Sigmoid colon (tissue), 7 donors: ENCODE data around the gene TNFRSF21. TPM values are rescaled to one million over a fixed set of nuclear protein-coding genes. Genes with fewer than 3 reads are reported as not detected.

Source experiments
- DNase-seq: peaks from one replicate; pipeline ENCODE4 v3.0.0-alpha.2; 2019
- H3K27ac ChIP-seq, 4 donors: fragments of 200-600 bp; sonication (generic); one replicate each; pipeline ENCODE4 v1.5.1; 2016 to 2019; ENCODE audit warnings: mild to moderate bottlenecking in 1 of 4
- H3K27me3 ChIP-seq, 3 donors: fragments of 200-600 bp; sonication (generic); one replicate each; pipeline ENCODE4 v1.5.1; 2019; ENCODE audit warnings: mild to moderate bottlenecking in 1 of 3
- H3K36me3 ChIP-seq, 4 donors: fragments of 200-600 bp; sonication (generic); one replicate each; pipeline ENCODE4 v1.5.1; 2016 to 2019
- H3K4me1 ChIP-seq, 4 donors: fragments of 200-600 bp; sonication (generic); one replicate each; pipeline ENCODE4 v1.5.1; 2017 to 2019
- H3K4me3 ChIP-seq, 4 donors: fragments of 200-600 bp; sonication (generic); one replicate each; pipeline ENCODE4 v1.5.1; 2017 to 2019; ENCODE audit warnings: mild to moderate bottlenecking in 2 of 4, moderate library complexity in 1 of 4
- H3K9me3 ChIP-seq, 4 donors: fragments of 200-600 bp in 3 of 4; sonication (generic) in 3 of 4; one replicate each; pipeline versions ENCODE4 v1.5.1 to v1.6.1; 2013 to 2019
- EP300 ChIP-seq, 4 donors: sonication (generic); formaldehyde crosslinking; IDR thresholded peaks; one replicate each; pipeline ENCODE4 v1.6.1; 2017; ENCODE audit warnings: antibody characterized with exemption in 4 of 4
- POLR2A ChIP-seq, 2 donors: fragments of 450-650 bp; IDR thresholded peaks; one replicate each; pipeline ENCODE4 v1.6.1; 2016; ENCODE audit warnings: antibody characterized with exemption in 2 of 2, mild to moderate bottlenecking in 2 of 2, moderate library complexity in 2 of 2
- POLR2AphosphoS5 ChIP-seq, 4 donors: sonication (generic); formaldehyde crosslinking; IDR thresholded peaks; one replicate each; pipeline ENCODE4 v1.6.1; 2017; ENCODE audit warnings: antibody characterized with exemption in 4 of 4
- WGBS, 2 donors: extraction: QIAGEN DNeasy Blood & Tissue Kit; methylation state at CpG; one replicate each; pipeline ENCODE4 v1.1.7; 2013; 5-methylcytosine and 5-hydroxymethylcytosine counted together
- intact Hi-C: fragments of 100-400 bp; cut with DNase I; formaldehyde crosslinking; loops from one replicate; pipeline ENCODE4 v1.15.1; 2023
- polyA plus RNA-seq, 3 donors: library from polyadenylated mRNA; stranded (reverse); fragments of 200-250 nt; gene quantifications; one replicate each; pipeline ENCODE4 v1.2.3, GENCODE V29; 2013
- total RNA-seq, 4 donors: library from RNA; depleted of rRNA; stranded (reverse); fragments of >200 nt; gene quantifications; one replicate each; pipeline ENCODE4 v1.1.0, GENCODE V29; 2016
- TF ChIP-seq, protein P1 (sequence below), 4 experiments: fragments of 450-650 bp in 3 of 4; fragments of 200-600 bp in 1 of 4; IDR thresholded peaks; one replicate each; pipeline ENCODE4 v1.5.1; 2016 to 2019; ENCODE audit warnings: antibody characterized with exemption in 4 of 4, mild to moderate bottlenecking in 3 of 4, moderate library complexity in 2 of 4
- donor health status: healthy with polysubstance abuse.
- donor health status: Bipolar disorder and iron deficiency.
- donor health status: healthy.

Gene TNFRSF21
- total and polyA plus RNA-seq, 7 donors, result 15.8 to 49.9 (median 25.3) TPM

- Histone ChIP-seq H3K27me3 (no peaks in the 10 kb centered on the region), H3K9me3 (no peaks in the 10 kb centered on the region), H3K27ac (no peak overlapping the region), H3K4me3 (no peak overlapping the region), H3K36me3 (peaks cover 0 to 22% (median 3%) of the 10 kb centered on the region in 4 donors), H3K4me1 (no peaks in the 10 kb centered on the region)
- TF ChIP-seq EP300 (IDR thresholded peaks at IDR 0.05) (no peak), POLR2A (IDR thresholded peaks at IDR 0.05) (no peak), POLR2AphosphoS5 (IDR thresholded peaks at IDR 0.05) (no peak)
- TF ChIP-seq, protein P1, sequence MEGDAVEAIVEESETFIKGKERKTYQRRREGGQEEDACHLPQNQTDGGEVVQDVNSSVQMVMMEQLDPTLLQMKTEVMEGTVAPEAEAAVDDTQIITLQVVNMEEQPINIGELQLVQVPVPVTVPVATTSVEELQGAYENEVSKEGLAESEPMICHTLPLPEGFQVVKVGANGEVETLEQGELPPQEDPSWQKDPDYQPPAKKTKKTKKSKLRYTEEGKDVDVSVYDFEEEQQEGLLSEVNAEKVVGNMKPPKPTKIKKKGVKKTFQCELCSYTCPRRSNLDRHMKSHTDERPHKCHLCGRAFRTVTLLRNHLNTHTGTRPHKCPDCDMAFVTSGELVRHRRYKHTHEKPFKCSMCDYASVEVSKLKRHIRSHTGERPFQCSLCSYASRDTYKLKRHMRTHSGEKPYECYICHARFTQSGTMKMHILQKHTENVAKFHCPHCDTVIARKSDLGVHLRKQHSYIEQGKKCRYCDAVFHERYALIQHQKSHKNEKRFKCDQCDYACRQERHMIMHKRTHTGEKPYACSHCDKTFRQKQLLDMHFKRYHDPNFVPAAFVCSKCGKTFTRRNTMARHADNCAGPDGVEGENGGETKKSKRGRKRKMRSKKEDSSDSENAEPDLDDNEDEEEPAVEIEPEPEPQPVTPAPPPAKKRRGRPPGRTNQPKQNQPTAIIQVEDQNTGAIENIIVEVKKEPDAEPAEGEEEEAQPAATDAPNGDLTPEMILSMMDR (IDR thresholded peaks at IDR 0.05), result no peak
- intact Hi-C loops, result no loop called here
- DNase-seq, result no peak
- 93 to 98% methylated on average over 3 of the region's 3 CpGs for WGBS, 2 donors
Measured at GRCh38 chr6:47254906-47255305, 54.8 kb downstream of the TNFRSF21 start.

- Histone ChIP-seq H3K4me1 (peaks cover 0 to 1% (median 0%) of the 10 kb centered on the region in 4 donors), H3K27ac (no peak overlapping the region), H3K27me3 (no peaks in the 10 kb centered on the region), H3K4me3 (no peak overlapping the region), H3K36me3 (peaks cover 0 to 22% (median 3%) of the 10 kb centered on the region in 4 donors), H3K9me3 (no peaks in the 10 kb centered on the region)
- 93% methylated on average over 6 of the region's 6 CpGs for WGBS, 2 donors
- intact Hi-C loops, result no loop called here
- no peak for TF ChIP-seq EP300 (IDR thresholded peaks at IDR 0.05)
- TF ChIP-seq POLR2AphosphoS5 (IDR thresholded peaks at IDR 0.05), result no peak
- TF ChIP-seq, protein P1 (IDR thresholded peaks at IDR 0.05), result no peak
- no peak for TF ChIP-seq POLR2A (IDR thresholded peaks at IDR 0.05)
- DNase-seq, result no peak
Measured at GRCh38 chr6:47254051-47254450, 55.7 kb downstream of the TNFRSF21 start.

DNA sequence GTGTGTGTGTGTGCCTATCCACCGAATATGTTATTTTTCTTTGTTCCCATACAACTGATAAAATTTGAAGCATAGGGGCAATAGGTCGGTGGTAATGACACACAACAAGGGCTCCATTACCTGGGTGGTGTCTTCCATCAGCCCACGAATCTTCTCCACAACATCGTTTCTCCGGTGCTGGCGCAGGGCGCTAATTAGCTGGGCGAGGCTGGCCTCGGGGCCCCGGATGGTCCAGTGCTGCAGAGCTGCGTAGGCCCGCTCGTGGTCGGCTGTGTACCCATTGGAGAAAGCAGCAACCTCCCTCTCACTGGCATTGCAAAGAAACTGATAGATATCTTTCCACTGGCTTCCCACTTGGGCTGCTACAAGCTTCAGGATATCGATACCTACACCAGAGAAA is 56.6 kb downstream of the TNFRSF21 start:
- DNase-seq, result no peak
- H3K27me3 ChIP-seq, result no peaks in the 10 kb centered on the region
- peaks cover 0 to 10% (median 3%) of the 10 kb centered on the region in 4 donors for H3K4me1 ChIP-seq
- no peak overlapping the region for H3K27ac ChIP-seq
- H3K4me3 ChIP-seq, result no peak overlapping the region
- no peak for TF ChIP-seq POLR2A (IDR thresholded peaks at IDR 0.05)
- no peak for TF ChIP-seq EP300 (IDR thresholded peaks at IDR 0.05)
- TF ChIP-seq, protein P1 (IDR thresholded peaks at IDR 0.05), result no peak
- TF ChIP-seq POLR2AphosphoS5 (IDR thresholded peaks at IDR 0.05), result no peak
- WGBS, 2 donors, result 95 to 96% methylated on average over 15 of the region's 15 CpGs
- H3K36me3 ChIP-seq, result peaks cover 0 to 22% (median 3%) of the 10 kb centered on the region in 4 donors
- intact Hi-C loops, result no loop called here
- no peaks in the 10 kb centered on the region for H3K9me3 ChIP-seq

- no peak for DNase-seq
- 76 to 93% methylated on average over 6 of the region's 6 CpGs for WGBS, 2 donors
- Histone ChIP-seq H3K4me3 (no peak overlapping the region), H3K27ac (no peak overlapping the region), H3K9me3 (no peaks in the 10 kb centered on the region), H3K36me3 (peaks cover 0 to 22% (median 3%) of the 10 kb centered on the region in 4 donors), H3K4me1 (peaks cover 0 to 16% (median 4%) of the 10 kb centered on the region in 4 donors), H3K27me3 (no peaks in the 10 kb centered on the region)
- no peak for TF ChIP-seq EP300 (IDR thresholded peaks at IDR 0.05)
- TF ChIP-seq, protein P1 (IDR thresholded peaks at IDR 0.05), result no peak
- no peak for TF ChIP-seq POLR2A (IDR thresholded peaks at IDR 0.05)
- TF ChIP-seq POLR2AphosphoS5 (IDR thresholded peaks at IDR 0.05), result no peak
- intact Hi-C loops, result no loop called here
Measured at GRCh38 chr6:47252633-47253032, 57.1 kb downstream of the TNFRSF21 start.

DNA sequence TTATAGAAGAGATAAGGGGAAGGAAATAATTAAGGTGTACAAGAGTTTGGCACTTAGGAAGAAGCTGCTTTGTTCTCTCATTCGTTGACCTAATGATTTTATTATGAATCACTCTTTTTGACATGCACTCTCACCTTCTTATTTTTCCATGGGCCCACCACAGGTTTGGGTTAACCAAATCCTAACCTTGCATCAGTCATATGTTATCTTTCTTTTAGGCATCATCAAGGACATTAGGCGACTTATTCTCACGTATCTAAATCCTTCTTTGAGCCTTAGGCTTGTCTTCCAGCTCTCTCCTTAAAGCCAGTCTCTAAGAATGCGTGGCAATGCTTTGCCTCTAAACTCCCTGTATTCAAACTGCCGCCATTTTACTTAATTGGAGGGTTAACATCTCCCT is 58.3 kb downstream of the TNFRSF21 start:
- no peak for TF ChIP-seq EP300 (IDR thresholded peaks at IDR 0.05)
- TF ChIP-seq, protein P1 (IDR thresholded peaks at IDR 0.05), result no peak
- no peak for TF ChIP-seq POLR2AphosphoS5 (IDR thresholded peaks at IDR 0.05)
- TF ChIP-seq POLR2A (IDR thresholded peaks at IDR 0.05), result no peak
- intact Hi-C loops, result no loop called here
- Histone ChIP-seq H3K4me1 (peaks cover 0 to 27% (median 17%) of the 10 kb centered on the region in 4 donors), H3K27me3 (no peaks in the 10 kb centered on the region), H3K27ac (no peak overlapping the region), H3K4me3 (no peak overlapping the region), H3K36me3 (peaks cover 0 to 22% (median 3%) of the 10 kb centered on the region in 4 donors), H3K9me3 (no peaks in the 10 kb centered on the region)
- DNase-seq, result no peak
- WGBS, 2 donors, result 92 to 96% methylated on average over 5 of the region's 5 CpGs
